Mesenchymal stem cell (in vitro differentiated cells and primary cell): ENCODE data around the gene ZNF200.

Source experiments
- DNase-seq: peaks from one replicate; pipeline ENCODE4 v3.0.0-alpha.2; 2013
- H2AFZ ChIP-seq: one replicate; pipeline ENCODE4 v1.6.1; 2013; ENCODE audit warnings: low read depth, mild to moderate bottlenecking, control low read depth, inconsistent platforms, low read length, moderate library complexity
- H2AK5ac ChIP-seq: 2 replicates; pipeline ENCODE4 v1.6.1; 2013; ENCODE audit warnings: low read length, moderate library complexity, mild to moderate bottlenecking, inconsistent platforms; ENCODE audit not compliant: severe bottlenecking
- H2BK120ac ChIP-seq: one replicate; pipeline ENCODE4 v1.6.1; 2013; ENCODE audit warnings: low read depth, mild to moderate bottlenecking, inconsistent platforms, low read length, moderate library complexity
- H2BK12ac ChIP-seq, 2 experiments: one replicate each; pipeline ENCODE4 v1.6.1; 2013; ENCODE audit warnings: inconsistent platforms in 2 of 2, low read length in 2 of 2, mild to moderate bottlenecking in 2 of 2, moderate library complexity in 2 of 2, control low read depth in 1 of 2
- H2BK15ac ChIP-seq: one replicate; pipeline ENCODE4 v1.6.1; 2013; ENCODE audit warnings: mild to moderate bottlenecking, low read depth, inconsistent platforms; ENCODE audit not compliant: poor library complexity, severe bottlenecking
- H2BK5ac ChIP-seq: 2 replicates; pipeline ENCODE4 v1.6.1; 2013; ENCODE audit warnings: low read depth, mild to moderate bottlenecking, low read length, control low read depth, inconsistent platforms; ENCODE audit not compliant: poor library complexity, severe bottlenecking
- H3K14ac ChIP-seq, 2 experiments: one replicate each; pipeline ENCODE4 v1.6.1; 2013; ENCODE audit warnings: inconsistent platforms in 2 of 2, low read length in 2 of 2, control low read depth in 1 of 2, mild to moderate bottlenecking in 1 of 2, moderate library complexity in 1 of 2
- H3K18ac ChIP-seq, 2 experiments: one replicate each; pipeline ENCODE4 v1.6.1; 2013; ENCODE audit warnings: inconsistent platforms in 2 of 2, low read length in 2 of 2, control low read depth in 1 of 2, low read depth in 1 of 2, mild to moderate bottlenecking in 1 of 2
- H3K23ac ChIP-seq, 2 experiments: one replicate each; pipeline ENCODE4 v1.6.1; 2013; ENCODE audit warnings: inconsistent platforms in 2 of 2, low read length in 2 of 2, mild to moderate bottlenecking in 2 of 2, moderate library complexity in 2 of 2, control low read depth in 1 of 2
- H3K27ac ChIP-seq: 2 replicates; pipeline ENCODE4 v1.5.1; 2013; ENCODE audit warnings: mild to moderate bottlenecking, moderate library complexity, low read length, control low read depth, inconsistent platforms; ENCODE audit not compliant: poor library complexity, severe bottlenecking
- H3K27me3 ChIP-seq, 2 experiments: 2 replicates each; pipeline versions ENCODE4 v1.6.1 to v1.7.0; 2013; ENCODE audit warnings: low read length in 2 of 2, mild to moderate bottlenecking in 2 of 2, moderate library complexity in 2 of 2, control low read depth in 1 of 2, inconsistent platforms in 1 of 2; ENCODE audit not compliant: control insufficient read depth in 1 of 2, insufficient read depth in 1 of 2
- H3K36me3 ChIP-seq, 2 experiments: 2 replicates each; pipeline versions ENCODE4 v1.6.1 to v1.7.0; 2013; ENCODE audit warnings: low read length in 2 of 2, control low read depth in 1 of 2, inconsistent platforms in 1 of 2, low read depth in 1 of 2, mild to moderate bottlenecking in 1 of 2; ENCODE audit not compliant: insufficient read depth in 2 of 2, control insufficient read depth in 1 of 2
- H3K4ac ChIP-seq, 2 experiments: one replicate each; pipeline ENCODE4 v1.6.1; 2013; ENCODE audit warnings: inconsistent platforms in 2 of 2, low read length in 2 of 2, mild to moderate bottlenecking in 2 of 2, moderate library complexity in 2 of 2, control low read depth in 1 of 2, low read depth in 1 of 2
- H3K4me1 ChIP-seq: 2 replicates; pipeline ENCODE4 v1.6.1; 2013; ENCODE audit warnings: low read depth, low read length, control low read depth; ENCODE audit not compliant: control insufficient read depth, insufficient read depth
- H3K4me2 ChIP-seq: 2 replicates; pipeline ENCODE4 v1.6.1; 2013; ENCODE audit warnings: low read length, mild to moderate bottlenecking, inconsistent platforms; ENCODE audit not compliant: poor library complexity, severe bottlenecking
- H3K4me3 ChIP-seq, 2 experiments: 2 replicates each; pipeline versions ENCODE4 v1.5.1 to v1.7.0; 2013; ENCODE audit warnings: low read length in 2 of 2, mild to moderate bottlenecking in 2 of 2, control low read depth in 1 of 2, low read depth in 1 of 2; ENCODE audit not compliant: insufficient read depth in 1 of 2
- H3K79me1 ChIP-seq: replicated peaks from 2 replicates; pipeline ENCODE4 v1.6.1; 2013; ENCODE audit warnings: mild to moderate bottlenecking, control low read depth, low read length, inconsistent platforms; ENCODE audit not compliant: poor library complexity, severe bottlenecking
- H3K9ac ChIP-seq: 2 replicates; pipeline ENCODE4 v1.7.0; 2013; ENCODE audit warnings: mild to moderate bottlenecking, low read length, moderate library complexity
- H3K9me3 ChIP-seq: 2 replicates; pipeline ENCODE4 v1.7.0; 2013; ENCODE audit warnings: mild to moderate bottlenecking, low read length; ENCODE audit not compliant: control insufficient read depth
- H4K8ac ChIP-seq: one replicate; pipeline ENCODE4 v1.6.1; 2013; ENCODE audit warnings: inconsistent platforms, mild to moderate bottlenecking, low read length, moderate library complexity
- H4K91ac ChIP-seq: one replicate; pipeline ENCODE4 v1.6.1; 2013; ENCODE audit warnings: mild to moderate bottlenecking, low read length, inconsistent platforms
- WGBS: methylation state at CpG from one replicate; pipeline ENCODE4 v1.1.7; 2013; ENCODE audit warnings: mixed read lengths; 5-methylcytosine and 5-hydroxymethylcytosine counted together

ZNF200 gene

GRCh38 chr16:3282103-3282729, 47.3 kb upstream of the ZNF200 start:
- Histone ChIP-seq H3K4me2 (peak overlapping the region; percentile 68), H2BK5ac (peak overlapping the region; percentile 63), H3K27me3 (peaks cover 0 to 4% of the 10 kb centered on the region in 2 experiments), H2AK5ac (no peak overlapping the region), H3K27ac (peak overlapping the region; percentile 81), H3K79me1 (peaks cover 6% of the 10 kb centered on the region), H2BK120ac (no peak overlapping the region), H3K4me3 (peak overlapping the region; percentile 69 to 98), H3K36me3 (peaks cover 18 to 20% of the 10 kb centered on the region in 2 experiments), H3K4me1 (peaks cover 13% of the 10 kb centered on the region), H3K18ac (peak overlapping the region; percentile 63 to 64), H4K91ac (peak overlapping the region; percentile 4), H2BK15ac (no peak overlapping the region), H2BK12ac (no peak overlapping the region), H3K14ac (no peak overlapping the region), H3K4ac (peak overlapping the region; percentile 9 to 13), H3K9me3 (no peaks in the 10 kb centered on the region), H4K8ac (peak overlapping the region; percentile 21), H2AFZ (peak overlapping the region; percentile 55), H3K23ac (no peak overlapping the region), H3K9ac (peak overlapping the region; percentile 100)
- WGBS, result 14% methylated on average over 29 of the region's 29 CpGs
- peak; percentile 87 for DNase-seq

GRCh38 chr16:3281222-3281820, 46.4 kb upstream of the ZNF200 start:
- no peak overlapping the region for H3K4ac ChIP-seq
- no peak overlapping the region for H4K91ac ChIP-seq
- H3K79me1 ChIP-seq, result peaks cover 6% of the 10 kb centered on the region
- no peak overlapping the region for H3K27ac ChIP-seq
- peaks cover 0 to 9% of the 10 kb centered on the region in 2 experiments for H3K27me3 ChIP-seq
- peak overlapping the region; percentile 100 for H3K9ac ChIP-seq
- no peak overlapping the region for H2BK5ac ChIP-seq
- no peak overlapping the region for H4K8ac ChIP-seq
- peak overlapping the region in 1 of 2 experiments; percentile 98 for H3K4me3 ChIP-seq
- H2BK12ac ChIP-seq, result peak overlapping the region in 1 of 2 experiments; percentile 62
- no peak overlapping the region for H2BK15ac ChIP-seq
- H3K36me3 ChIP-seq, result peaks cover 12% of the 10 kb centered on the region in 2 experiments
- WGBS, result 97% methylated on average over 6 of the region's 6 CpGs
- H3K18ac ChIP-seq, result no peak overlapping the region
- H2BK120ac ChIP-seq, result no peak overlapping the region
- no peak for DNase-seq
- no peak overlapping the region for H2AK5ac ChIP-seq
- no peak overlapping the region for H3K14ac ChIP-seq
- H3K23ac ChIP-seq, result no peak overlapping the region
- H3K4me1 ChIP-seq, result peaks cover 13% of the 10 kb centered on the region
- no peak overlapping the region for H2AFZ ChIP-seq
- no peak overlapping the region for H3K4me2 ChIP-seq
- no peaks in the 10 kb centered on the region for H3K9me3 ChIP-seq

GRCh38 chr16:3276679-3277078, 41.7 kb upstream of the ZNF200 start:
- Histone ChIP-seq H2BK12ac (no peak overlapping the region), H2BK15ac (no peak overlapping the region), H3K23ac (no peak overlapping the region), H2BK5ac (no peak overlapping the region), H3K4me2 (no peak overlapping the region), H3K4me3 (no peak overlapping the region), H3K9me3 (no peaks in the 10 kb centered on the region), H3K79me1 (peaks cover 1% of the 10 kb centered on the region), H2AK5ac (no peak overlapping the region), H3K36me3 (no peaks in the 10 kb centered on the region), H3K4ac (no peak overlapping the region), H2BK120ac (no peak overlapping the region), H3K9ac (no peak overlapping the region), H3K18ac (no peak overlapping the region), H2AFZ (no peak overlapping the region), H3K14ac (no peak overlapping the region), H3K27me3 (peaks cover 0 to 21% of the 10 kb centered on the region in 2 experiments), H4K91ac (no peak overlapping the region), H3K27ac (no peak overlapping the region), H4K8ac (no peak overlapping the region), H3K4me1 (no peaks in the 10 kb centered on the region)
- 54% methylated on average over 3 of the region's 5 CpGs for WGBS
- DNase-seq, result no peak

GRCh38 chr16:3274947-3275346, 40.0 kb upstream of the ZNF200 start:
- Histone ChIP-seq H3K4me1 (no peaks in the 10 kb centered on the region), H2BK15ac (no peak overlapping the region), H3K18ac (no peak overlapping the region), H3K4ac (no peak overlapping the region), H2AK5ac (no peak overlapping the region), H2BK120ac (no peak overlapping the region), H3K36me3 (no peaks in the 10 kb centered on the region), H3K4me2 (no peak overlapping the region), H4K8ac (no peak overlapping the region), H3K14ac (no peak overlapping the region), H4K91ac (no peak overlapping the region), H2AFZ (no peak overlapping the region), H3K27ac (no peak overlapping the region), H2BK5ac (no peak overlapping the region), H2BK12ac (no peak overlapping the region), H3K27me3 (peaks cover 0 to 21% of the 10 kb centered on the region in 2 experiments), H3K79me1 (no peaks in the 10 kb centered on the region), H3K9me3 (no peaks in the 10 kb centered on the region), H3K4me3 (no peak overlapping the region), H3K9ac (no peak overlapping the region), H3K23ac (no peak overlapping the region)
- DNase-seq, result no peak
